BE2C (cell line): ENCODE data around the gene KRT84.
A peak's percentile ranks its signal among the peaks of the same experiment; 100 is the strongest.

Experiments used
- DNase-seq: peaks from one replicate; pipeline ENCODE4 v3.0.0-alpha.2; 2020
- H3K27me3 ChIP-seq: fragments of 250-450 bp; sonication (Bioruptor Pico); 2 replicates; pipeline ENCODE4 v1.5.1; 2020; ENCODE audit warnings: mild to moderate bottlenecking
- H3K36me3 ChIP-seq: fragments of 250-450 bp; sonication (Bioruptor Pico); 2 replicates; pipeline ENCODE4 v1.5.1; 2020; ENCODE audit warnings: mild to moderate bottlenecking
- H3K4me1 ChIP-seq: fragments of 250-450 bp; sonication (Bioruptor Pico); 2 replicates; pipeline ENCODE4 v1.5.1; 2020
- H3K4me3 ChIP-seq: 2 replicates; pipeline ENCODE4 v1.5.1; 2011; ENCODE audit warnings: low read depth, low read length
- H3K9me3 ChIP-seq: fragments of 250-450 bp; sonication (Bioruptor Pico); 2 replicates; pipeline ENCODE4 v1.5.1; 2020
- TF ChIP-seq, protein P1 (sequence below): IDR thresholded peaks from 2 replicates; pipeline ENCODE4 v1.5.1; 2012; ENCODE audit warnings: mild to moderate bottlenecking, low read depth, low read length

Gene KRT84

DNA sequence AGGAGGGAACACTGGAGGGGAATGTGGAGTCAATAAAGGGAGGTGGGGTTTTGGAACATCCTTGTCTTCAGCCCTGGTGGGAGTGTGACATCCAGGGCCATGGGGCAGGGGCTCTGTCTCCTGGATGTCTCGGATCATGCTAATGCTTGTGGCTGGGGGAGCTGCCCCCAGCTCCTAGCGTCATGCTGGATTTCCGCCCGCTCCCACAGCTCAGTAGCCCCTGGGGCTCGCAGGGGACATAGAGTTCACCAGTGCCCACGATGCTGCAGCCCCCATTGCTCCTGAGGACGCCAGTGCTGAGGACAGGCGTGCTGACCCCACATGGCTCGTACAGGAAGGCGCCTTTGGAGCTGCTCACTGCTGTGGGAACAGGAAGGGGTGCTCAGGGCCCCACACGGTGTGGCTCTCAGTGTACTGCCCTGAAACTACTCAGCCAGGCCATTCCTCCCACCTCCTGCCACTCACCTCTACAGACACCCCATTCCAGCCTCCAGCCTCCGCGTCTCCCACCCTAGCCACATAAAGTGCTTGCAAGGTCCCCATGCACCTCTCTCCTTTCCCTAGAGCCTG, 9.5 kb upstream of the KRT84 start:
- Histone ChIP-seq H3K27me3 (no peaks in the 10 kb centered on the region; the same call in 1 of the 2 replicates), H3K36me3 (no peaks in the 10 kb centered on the region), H3K9me3 (no peaks in the 10 kb centered on the region), H3K4me1 (peaks cover 5% of the 10 kb centered on the region), H3K4me3 (no peak overlapping the region)
- TF ChIP-seq, protein P1, sequence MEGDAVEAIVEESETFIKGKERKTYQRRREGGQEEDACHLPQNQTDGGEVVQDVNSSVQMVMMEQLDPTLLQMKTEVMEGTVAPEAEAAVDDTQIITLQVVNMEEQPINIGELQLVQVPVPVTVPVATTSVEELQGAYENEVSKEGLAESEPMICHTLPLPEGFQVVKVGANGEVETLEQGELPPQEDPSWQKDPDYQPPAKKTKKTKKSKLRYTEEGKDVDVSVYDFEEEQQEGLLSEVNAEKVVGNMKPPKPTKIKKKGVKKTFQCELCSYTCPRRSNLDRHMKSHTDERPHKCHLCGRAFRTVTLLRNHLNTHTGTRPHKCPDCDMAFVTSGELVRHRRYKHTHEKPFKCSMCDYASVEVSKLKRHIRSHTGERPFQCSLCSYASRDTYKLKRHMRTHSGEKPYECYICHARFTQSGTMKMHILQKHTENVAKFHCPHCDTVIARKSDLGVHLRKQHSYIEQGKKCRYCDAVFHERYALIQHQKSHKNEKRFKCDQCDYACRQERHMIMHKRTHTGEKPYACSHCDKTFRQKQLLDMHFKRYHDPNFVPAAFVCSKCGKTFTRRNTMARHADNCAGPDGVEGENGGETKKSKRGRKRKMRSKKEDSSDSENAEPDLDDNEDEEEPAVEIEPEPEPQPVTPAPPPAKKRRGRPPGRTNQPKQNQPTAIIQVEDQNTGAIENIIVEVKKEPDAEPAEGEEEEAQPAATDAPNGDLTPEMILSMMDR = no peak
- DNase-seq = no peak

DNA sequence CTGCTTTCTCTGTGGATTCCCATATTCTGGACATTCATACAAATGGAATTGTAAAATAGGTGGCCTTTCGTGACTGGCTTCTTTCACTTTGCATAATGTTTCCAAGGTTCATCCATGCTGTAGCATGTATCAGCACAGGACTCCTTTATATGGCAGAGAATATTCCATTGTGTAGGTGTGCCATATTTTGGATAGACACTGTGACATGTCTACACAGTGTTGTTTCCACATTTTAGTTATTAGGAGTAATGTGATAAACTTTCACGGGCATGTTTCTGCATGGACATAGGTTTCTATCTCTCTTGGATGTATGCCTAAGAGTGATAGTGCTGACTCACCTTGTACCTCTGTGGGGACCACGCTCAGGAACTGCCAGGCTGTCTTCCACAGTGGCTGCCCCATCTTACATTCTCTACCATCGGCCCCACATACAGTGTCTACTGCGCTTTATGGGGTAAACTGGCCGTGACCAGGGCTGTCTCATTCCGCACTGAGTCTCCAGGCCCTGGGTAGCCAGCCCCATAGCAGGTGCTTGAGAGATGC, 7.1 kb upstream of the KRT84 start:
- no peak for DNase-seq
- H3K9me3 ChIP-seq = no peaks in the 10 kb centered on the region
- TF ChIP-seq, protein P1 = no peak

DNA sequence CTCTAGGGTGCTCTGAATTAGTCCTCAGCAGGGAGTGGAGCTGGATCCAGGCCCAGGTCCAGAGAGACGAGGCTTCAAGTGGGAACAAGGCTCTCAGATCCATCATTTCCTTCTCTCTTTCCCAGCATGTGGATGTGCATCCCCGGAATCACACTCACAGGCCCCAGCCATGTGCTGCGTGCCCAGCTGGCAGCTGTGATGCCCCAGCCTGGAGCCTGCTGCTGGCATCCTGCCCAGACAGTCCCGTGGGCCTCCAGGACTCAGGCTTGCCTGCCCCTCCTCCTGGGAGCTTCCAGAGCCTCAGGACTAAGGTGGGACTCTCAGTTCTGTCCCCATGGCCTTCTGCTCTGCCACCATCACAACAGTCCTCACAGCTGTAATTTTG, 6.2 kb upstream of the KRT84 start:
- no peak overlapping the region for H3K4me3 ChIP-seq
- no peaks in the 10 kb centered on the region for H3K9me3 ChIP-seq
- peak; percentile 87 for DNase-seq
- TF ChIP-seq, protein P1 = no peak
- H3K36me3 ChIP-seq = no peaks in the 10 kb centered on the region
- H3K27me3 ChIP-seq = peaks cover 22% of the 10 kb centered on the region
- H3K4me1 ChIP-seq = peaks cover 5% of the 10 kb centered on the region

More for the DNA sequence above, 7.1 kb upstream of the KRT84 start:
- no peak overlapping the region for H3K4me3 ChIP-seq
- peaks cover 13% of the 10 kb centered on the region; the same call in 1 of the 2 replicates for H3K27me3 ChIP-seq
- H3K36me3 ChIP-seq = no peaks in the 10 kb centered on the region
- H3K4me1 ChIP-seq = peaks cover 5% of the 10 kb centered on the region

DNA sequence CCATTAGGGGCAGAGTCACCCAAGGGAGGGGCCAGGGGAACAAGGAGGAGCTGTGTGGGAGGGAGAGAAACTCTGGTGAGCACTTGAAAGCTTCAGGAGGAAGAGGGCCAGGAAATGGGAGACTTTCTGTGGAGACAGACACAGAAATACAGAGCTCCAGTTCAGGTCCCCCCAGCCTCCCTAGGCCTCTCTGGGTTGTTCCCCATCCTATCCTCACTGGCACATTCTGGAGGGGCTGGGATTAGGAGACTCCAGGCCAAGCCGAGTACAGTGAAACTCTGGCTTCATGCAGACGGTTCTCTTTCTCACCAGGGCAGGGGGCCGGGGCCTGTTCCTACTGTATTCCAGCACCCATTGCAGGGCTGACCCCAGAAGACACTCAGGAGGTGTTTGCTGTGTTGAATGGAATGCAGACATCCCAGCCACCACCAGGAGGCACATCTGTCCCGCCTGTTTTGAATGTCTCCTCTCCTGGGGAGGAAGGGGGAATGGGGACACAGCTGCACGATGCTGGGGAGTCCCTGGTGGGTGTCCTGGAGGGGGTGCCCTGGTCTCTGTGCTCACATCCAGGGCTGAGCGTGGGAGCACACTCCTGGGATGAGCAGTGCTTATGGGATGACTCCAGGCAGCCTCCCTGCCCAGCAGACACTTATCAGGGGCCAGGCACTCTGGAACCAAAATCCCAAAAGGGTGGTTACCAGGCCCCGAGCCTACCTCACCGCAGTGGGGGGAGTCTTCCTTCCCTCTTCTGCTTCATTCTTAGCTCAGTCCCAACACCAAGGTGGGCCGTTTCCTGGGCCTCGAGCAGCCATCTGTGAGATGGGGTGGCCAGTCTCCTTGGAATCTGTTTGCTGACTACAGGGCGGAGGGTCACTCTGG, 5.5 kb upstream of the KRT84 start:
- Histone ChIP-seq H3K4me1 (peaks cover 5% of the 10 kb centered on the region), H3K9me3 (no peaks in the 10 kb centered on the region), H3K27me3 (peaks cover 23% of the 10 kb centered on the region), H3K4me3 (no peak overlapping the region), H3K36me3 (no peaks in the 10 kb centered on the region)
- TF ChIP-seq, protein P1 = peak; percentile 61
- no peak for DNase-seq

DNA sequence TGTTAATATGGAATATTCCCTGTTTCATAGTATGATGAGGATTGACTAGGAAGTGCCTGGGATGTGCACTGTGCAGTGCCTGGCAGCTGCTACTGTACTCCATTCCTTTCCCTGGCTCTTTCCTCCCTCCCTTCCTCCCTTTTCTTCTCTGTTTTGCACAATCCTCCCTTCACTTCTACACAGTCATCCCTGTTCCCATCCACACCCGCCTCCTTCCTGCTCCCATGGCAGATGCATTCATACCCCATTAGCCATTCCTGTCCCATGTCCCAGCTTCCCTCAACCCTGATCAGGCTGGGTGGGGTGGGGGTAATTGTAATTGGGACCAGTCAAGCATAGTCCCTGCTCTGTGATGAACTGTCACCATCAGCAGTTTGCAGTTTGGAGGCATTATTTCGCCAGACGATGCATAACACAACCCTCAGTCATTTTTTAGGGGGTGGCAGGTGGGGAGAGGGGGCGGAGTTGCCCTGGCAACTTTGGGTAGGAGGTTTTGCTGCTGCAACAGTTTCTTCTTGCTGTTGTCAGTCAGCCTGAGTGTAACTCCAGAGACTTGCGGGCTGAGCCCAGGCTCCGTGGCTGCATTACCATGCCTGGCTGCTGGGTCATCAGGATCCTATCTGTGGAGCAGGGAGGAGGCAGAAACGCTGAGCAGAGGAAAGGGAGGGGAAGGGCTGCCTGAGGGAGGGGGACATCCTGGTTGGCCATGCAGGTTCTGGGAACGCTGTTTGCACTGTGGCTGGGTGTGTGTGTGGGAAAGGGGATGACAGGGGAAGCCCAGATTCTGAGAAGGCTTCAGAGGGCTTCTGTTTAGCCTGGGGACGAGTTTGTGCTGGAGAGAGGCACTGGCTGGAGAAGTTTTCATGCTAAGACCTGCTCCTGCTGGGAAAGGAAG, 4.1 kb upstream of the KRT84 start:
- no peak for DNase-seq
- Histone ChIP-seq H3K4me1 (peaks cover 5% of the 10 kb centered on the region), H3K36me3 (no peaks in the 10 kb centered on the region), H3K4me3 (no peak overlapping the region), H3K27me3 (peaks cover 23% of the 10 kb centered on the region), H3K9me3 (no peaks in the 10 kb centered on the region)
- TF ChIP-seq, protein P1 = no peak
